Raji (cell line): Measurements from ENCODE around the gene MYOM1.

ENCODE experiments used
- POLR2A ChIP-seq: IDR thresholded peaks from 2 replicates; pipeline ENCODE4 v1.6.1; 2011; ENCODE audit warnings: low read depth, low read length, control low read depth; ENCODE audit not compliant: insufficient read depth

Gene MYOM1

DNA sequence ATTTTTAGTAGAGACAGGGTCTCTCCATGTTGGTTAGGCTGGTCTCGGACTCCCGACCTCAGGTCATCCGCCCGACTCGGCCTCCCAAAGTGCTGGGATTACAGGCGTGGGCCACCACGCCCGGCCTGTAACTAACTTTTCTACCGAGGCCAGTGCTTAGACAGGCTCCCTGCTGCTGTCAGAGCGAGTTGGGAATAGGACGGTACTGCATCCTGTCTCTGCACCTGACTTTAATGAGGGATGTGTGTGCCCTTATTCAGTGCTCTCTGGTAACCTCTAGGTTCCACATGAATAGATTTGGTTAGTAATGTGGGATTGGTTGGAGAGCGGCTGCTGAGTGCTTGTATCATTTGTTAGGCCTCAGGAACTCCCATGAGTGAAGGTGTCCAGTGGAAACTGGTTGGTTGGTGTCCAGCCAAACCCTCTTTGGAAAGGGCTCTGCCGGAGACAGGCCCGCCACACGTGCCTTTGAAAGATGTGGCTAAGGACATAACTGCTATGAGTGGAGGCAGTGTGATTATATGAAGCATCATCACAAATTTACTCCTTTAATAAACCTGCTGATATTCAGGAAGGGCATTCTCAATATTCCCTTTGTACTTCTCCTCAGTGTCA lies 36.6 kb downstream of the MYOM1 start:
- no peak for TF ChIP-seq POLR2A

- TF ChIP-seq POLR2A = no peak
Measured at GRCh38 chr18:3180325-3180724, 39.4 kb downstream of the MYOM1 start.

DNA sequence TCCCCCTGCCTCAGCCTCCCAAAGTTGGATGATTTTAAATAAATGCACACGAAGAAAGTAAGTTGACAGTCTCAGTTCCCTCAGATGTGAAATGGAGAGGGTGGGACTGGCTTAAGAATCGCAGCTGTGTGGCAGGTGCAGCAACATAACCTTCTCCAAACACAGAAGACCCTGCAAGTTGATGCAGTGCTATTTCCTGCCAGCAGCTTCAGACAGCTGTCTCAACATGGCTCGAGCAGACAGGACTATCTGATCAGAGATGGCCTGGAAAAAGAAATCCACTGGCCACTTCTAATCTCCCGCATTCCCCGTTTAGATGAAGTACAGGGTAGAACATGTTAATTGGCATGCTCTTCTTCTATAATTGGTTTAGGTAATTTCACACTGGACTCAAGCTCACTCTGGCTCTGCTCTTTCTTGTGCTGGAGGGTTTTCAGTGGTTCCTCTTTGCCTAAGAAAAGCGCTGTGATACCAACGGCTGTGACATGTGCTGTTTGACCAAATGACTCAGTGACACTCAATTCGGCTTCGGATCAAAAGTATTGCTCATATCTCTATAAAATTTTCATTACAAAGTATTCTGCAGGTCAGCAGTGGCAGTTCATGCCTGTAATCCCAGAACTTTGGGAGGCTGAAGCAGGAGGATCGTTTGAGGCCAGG lies 40.2 kb downstream of the MYOM1 start:
- no peak for TF ChIP-seq POLR2A

DNA sequence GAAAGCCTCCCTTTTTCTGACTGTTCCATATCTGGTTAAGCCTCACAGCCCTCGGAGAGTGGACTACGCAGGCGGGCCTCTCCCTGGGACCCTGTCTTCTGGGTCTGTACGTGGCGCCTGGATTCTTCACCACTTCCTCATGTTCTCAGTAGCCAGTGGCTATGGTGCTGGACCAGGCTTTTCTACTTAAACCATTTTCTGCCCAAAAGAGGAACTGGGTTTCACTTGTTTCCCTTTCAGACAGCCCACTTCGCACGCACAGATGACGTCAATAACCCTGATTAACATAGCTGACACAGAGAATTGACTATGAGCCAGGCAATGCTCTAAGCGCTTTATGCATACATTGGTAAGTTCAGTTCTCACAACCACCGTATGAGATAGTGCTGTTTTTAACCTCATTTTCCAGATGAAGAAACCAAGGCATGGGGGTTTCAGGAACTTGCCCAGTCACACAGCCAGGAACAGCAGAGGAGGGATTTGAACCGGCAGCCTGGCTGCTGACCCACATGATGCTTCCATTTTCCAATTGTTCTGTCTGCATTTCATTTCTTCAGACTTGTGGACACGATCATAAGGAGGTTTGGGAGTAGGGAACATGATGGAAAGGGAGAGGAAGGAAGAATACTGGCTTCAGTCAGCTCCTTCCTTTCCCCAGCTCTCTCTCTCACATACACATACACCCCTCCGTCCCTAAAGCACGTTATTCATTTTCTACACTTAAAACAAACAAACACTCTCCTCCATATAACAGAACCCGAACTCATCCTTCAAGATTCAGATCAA lies 41.7 kb downstream of the MYOM1 start:
- TF ChIP-seq POLR2A = no peak

DNA sequence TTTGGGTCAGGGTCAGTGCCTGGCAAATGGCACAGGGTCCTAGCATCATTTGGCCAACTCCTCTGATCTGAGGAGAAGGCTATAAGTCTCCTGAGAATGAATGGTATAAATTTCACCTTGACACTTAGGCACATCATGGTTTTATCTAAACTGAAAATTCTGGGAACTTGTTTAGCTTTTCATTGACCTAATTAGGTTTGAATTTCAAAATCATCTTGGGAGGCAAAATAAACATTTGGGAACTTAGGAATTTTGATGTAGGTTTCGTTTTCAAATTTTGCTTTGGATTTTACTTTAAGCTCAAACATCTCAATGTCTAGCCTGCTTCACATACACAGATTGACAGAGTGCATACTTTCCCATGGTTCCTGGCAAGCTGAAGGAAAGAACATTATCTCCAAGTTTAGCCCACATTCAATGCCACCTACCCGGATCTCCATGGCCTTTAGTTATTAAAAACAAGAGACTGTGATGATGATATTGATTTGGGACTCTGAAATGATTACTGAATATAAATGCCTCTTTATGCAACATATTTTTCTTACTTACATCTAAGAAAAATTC lies 44.5 kb downstream of the MYOM1 start:
- no peak for TF ChIP-seq POLR2A

DNA sequence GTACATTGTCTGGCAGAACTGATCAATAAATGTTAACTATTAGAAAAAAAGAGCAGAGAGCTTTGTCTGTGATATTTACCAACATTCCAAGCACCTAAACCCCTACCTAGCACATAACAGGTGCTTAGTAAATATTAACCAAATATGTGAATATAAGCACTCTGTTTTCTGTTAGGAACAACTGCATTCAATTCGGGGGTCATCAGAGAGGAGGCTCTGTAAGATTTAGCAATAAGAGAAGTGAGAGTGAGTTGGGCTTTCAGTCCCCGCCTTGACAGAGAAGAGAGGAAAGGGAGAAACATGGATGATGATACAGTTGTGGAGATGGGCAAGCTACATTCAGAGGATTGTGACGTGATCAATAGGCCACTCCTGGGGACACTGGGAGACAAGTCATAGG lies 47.7 kb downstream of the MYOM1 start:
- TF ChIP-seq POLR2A = no peak

DNA sequence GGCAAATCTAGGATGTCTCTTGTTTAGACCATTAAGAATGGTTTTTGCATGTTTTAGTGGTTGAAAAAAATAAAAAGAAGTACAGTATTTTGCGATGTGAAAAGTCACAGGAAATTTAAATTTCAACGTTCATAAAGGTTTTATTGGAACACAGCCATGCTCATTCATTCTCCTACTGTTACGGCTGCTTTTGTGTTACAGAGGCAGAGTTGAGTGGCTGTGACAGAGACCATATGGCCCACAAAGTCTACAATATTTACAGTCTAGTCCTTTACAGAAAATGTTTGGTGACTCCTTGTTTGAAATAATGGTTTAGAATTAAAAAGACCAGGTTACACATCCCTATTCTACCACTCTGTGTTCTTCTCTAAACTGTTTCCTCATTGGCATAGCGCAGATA lies 48.1 kb downstream of the MYOM1 start:
- TF ChIP-seq POLR2A = no peak

GRCh38 chr18:3170441-3171161 lies 49.2 kb downstream of the MYOM1 start:
- no peak for TF ChIP-seq POLR2A

- TF ChIP-seq POLR2A = no peak
Measured at GRCh38 chr18:3164381-3164780, 55.4 kb downstream of the MYOM1 start.

- TF ChIP-seq POLR2A = no peak
Measured at GRCh38 chr18:3163968-3164367, 55.8 kb downstream of the MYOM1 start.

GRCh38 chr18:3162181-3162580 lies 57.6 kb downstream of the MYOM1 start:
- no peak for TF ChIP-seq POLR2A

GRCh38 chr18:3159830-3160229 lies 59.9 kb downstream of the MYOM1 start:
- TF ChIP-seq POLR2A = no peak

GRCh38 chr18:3157606-3158005 lies 62.2 kb downstream of the MYOM1 start:
- no peak for TF ChIP-seq POLR2A

GRCh38 chr18:3157086-3157485 lies 62.7 kb downstream of the MYOM1 start:
- TF ChIP-seq POLR2A = no peak

- TF ChIP-seq POLR2A = no peak
Measured at GRCh38 chr18:3156325-3156640, 63.5 kb downstream of the MYOM1 start.
